Gastrocnemius medialis (tissue), 4 donors: Measurements from ENCODE around the gene NCOR1. TPM values are rescaled to one million over a fixed set of nuclear protein-coding genes. Genes with fewer than 3 reads are reported as not detected.

Experiments
- ATAC-seq, 2 donors: fragments of 150-250 bp; one replicate each; pipeline ENCODE4 v1.9.1; 2016
- DNase-seq, 2 donors: peaks; one replicate each; pipeline ENCODE4 v3.0.0-alpha.2; 2019
- H3K27ac ChIP-seq, 4 donors: fragments of 200-600 bp; sonication (generic); 1 replicate in 1 of 4; 2 replicates in 3 of 4; pipeline ENCODE4 v1.5.1; 2016 to 2018; ENCODE audit warnings: mild to moderate bottlenecking in 2 of 4, moderate library complexity in 1 of 4
- H3K27me3 ChIP-seq, 3 donors: fragments of 200-600 bp; sonication (generic) in 2 of 3; 1 replicate in 1 of 3; 2 replicates in 2 of 3; pipeline versions ENCODE4 v1.5.1 to v1.6.0; 2016 to 2019; ENCODE audit warnings: mild to moderate bottlenecking in 1 of 3, moderate library complexity in 1 of 3
- H3K36me3 ChIP-seq, 2 donors: fragments of 200-600 bp; sonication (generic) in 1 of 2; one replicate each; pipeline ENCODE4 v1.5.1; 2017 to 2018
- H3K4me1 ChIP-seq, 2 donors: fragments of 200-600 bp; sonication (generic) in 1 of 2; one replicate each; pipeline ENCODE4 v1.5.1; 2016 to 2017; ENCODE audit warnings: mild to moderate bottlenecking in 2 of 2
- H3K4me3 ChIP-seq, 4 donors: fragments of 200-600 bp; sonication (generic) in 3 of 4; 1 replicate in 1 of 4; 2 replicates in 3 of 4; pipeline ENCODE4 v1.5.1; 2016 to 2019; ENCODE audit warnings: mild to moderate bottlenecking in 2 of 4
- H3K9me3 ChIP-seq, 3 donors: fragments of 200-600 bp; sonication (generic) in 2 of 3; 1 replicate in 1 of 3; 2 replicates in 2 of 3; pipeline ENCODE4 v1.5.1; 2016 to 2019
- CTCF ChIP-seq, 5 experiments: fragments of 450-650 bp in 3 of 5; fragments of 200-600 bp in 2 of 5; sonication (generic) in 2 of 5; IDR thresholded peaks in 4 of 5; conservative IDR thresholded peaks in 1 of 5; 1 replicate in 4 of 5; 2 replicates in 1 of 5; pipeline ENCODE4 v1.5.1; 2016 to 2019; ENCODE audit warnings: antibody characterized with exemption in 5 of 5, mild to moderate bottlenecking in 3 of 5, moderate library complexity in 3 of 5
- POLR2A ChIP-seq, 2 donors: fragments of 450-650 bp; IDR thresholded peaks; one replicate each; pipeline ENCODE4 v1.6.1; 2017; ENCODE audit warnings: antibody characterized with exemption in 2 of 2, mild to moderate bottlenecking in 2 of 2, moderate library complexity in 2 of 2
- in situ Hi-C, 4 donors: fragments of 200-750 bp; cut with MboI; loops; one replicate each; pipeline versions ENCODE4 v1.15.0 to v1.8.0; 2017; ENCODE audit warnings: low sequenced_read_pairs in 4 of 4
- intact Hi-C: fragments of 100-400 bp; cut with DNase I; formaldehyde crosslinking; loops from one replicate; pipeline ENCODE4 v1.15.1; 2023; ENCODE audit warnings: low total_unique reads
- total RNA-seq, 4 donors: library from RNA; depleted of rRNA; stranded (reverse); fragments of >200 nt; gene quantifications; one replicate each; pipeline versions ENCODE4 v1.1.0 to v1.2.3, GENCODE V29; 2016

Gene NCOR1
- total RNA-seq, 4 donors from 2014 or later: 122 to 152 (median 132) TPM

GRCh38 chr17:16131593-16131992 lies 83.7 kb downstream of the NCOR1 start:
- in situ Hi-C loops: no loop called here

GRCh38 chr17:16129441-16130205 lies 85.7 kb downstream of the NCOR1 start:
- TF ChIP-seq CTCF (IDR thresholded peaks at IDR 0.05 in 4 of 5, conservative IDR thresholded peaks at IDR 0.05 in 1 of 5) (no peak), POLR2A (IDR thresholded peaks at IDR 0.05) (no peak)
- H3K4me3 ChIP-seq: no peak overlapping the region
- DNase-seq (no peak), ATAC-seq (no peak)
- in situ Hi-C loops (loop anchor here in 1 of 4 donors (10.0 kb wide), 1 partner anchor 55 kb away; no protein-coding TSS in a partner anchor), intact Hi-C loops (no loop called here)
- H3K4me1 ChIP-seq: peaks cover 3 to 5% of the 10 kb centered on the region in 2 donors
- H3K9me3 ChIP-seq: no peaks in the 10 kb centered on the region
- peaks cover 0 to 31% of the 10 kb centered on the region in 2 donors for H3K36me3 ChIP-seq
- peak overlapping the region in 1 of 4 donors; percentile 25 for H3K27ac ChIP-seq
- no peaks in the 10 kb centered on the region for H3K27me3 ChIP-seq

More at GRCh38 chr17:16131593-16131992, 83.7 kb downstream of the NCOR1 start:
- no peaks in the 10 kb centered on the region for H3K9me3 ChIP-seq
- peaks cover 3 to 5% of the 10 kb centered on the region in 2 donors for H3K4me1 ChIP-seq
- H3K27ac ChIP-seq: no peak overlapping the region
- TF ChIP-seq CTCF (IDR thresholded peaks at IDR 0.05 in 4 of 5, conservative IDR thresholded peaks at IDR 0.05 in 1 of 5) (no peak), POLR2A (IDR thresholded peaks at IDR 0.05) (no peak)
- H3K36me3 ChIP-seq: peaks cover 0 to 33% of the 10 kb centered on the region in 2 donors
- H3K27me3 ChIP-seq: no peaks in the 10 kb centered on the region
- intact Hi-C loops: no loop called here
- no peak for ATAC-seq
- no peak for DNase-seq
- H3K4me3 ChIP-seq: no peak overlapping the region

- DNase-seq (no peak), ATAC-seq (no peak)
- Histone ChIP-seq H3K4me1 (peaks cover 0 to 13% of the 10 kb centered on the region in 2 donors), H3K9me3 (no peaks in the 10 kb centered on the region), H3K27me3 (no peaks in the 10 kb centered on the region), H3K4me3 (no peak overlapping the region), H3K36me3 (peaks cover 0 to 38% of the 10 kb centered on the region in 2 donors), H3K27ac (peak overlapping the region in 1 of 4 donors; percentile 62)
- TF ChIP-seq CTCF (IDR thresholded peaks at IDR 0.05 in 4 of 5, conservative IDR thresholded peaks at IDR 0.05 in 1 of 5): no peak
- TF ChIP-seq POLR2A (IDR thresholded peaks at IDR 0.05): no peak
- in situ Hi-C loops: loop anchor here in 1 of 4 donors (10.0 kb wide), 1 partner anchor 61 kb away; no protein-coding TSS in a partner anchor
- intact Hi-C loops: no loop called here
Observed at GRCh38 chr17:16123531-16123930, 91.8 kb downstream of the NCOR1 start.

- peaks cover 0 to 45% of the 10 kb centered on the region in 2 donors for H3K36me3 ChIP-seq
- peaks cover 0 to 13% of the 10 kb centered on the region in 2 donors for H3K4me1 ChIP-seq
- in situ Hi-C loops: loop anchor here in 1 of 4 donors (10.0 kb wide), 1 partner anchor 62 kb away; no protein-coding TSS in a partner anchor
- H3K27me3 ChIP-seq: no peaks in the 10 kb centered on the region
- intact Hi-C loops: no loop called here
- H3K27ac ChIP-seq: peak overlapping the region in 3 of 4 donors; percentile 31 to 62 (median 41)
- H3K9me3 ChIP-seq: no peaks in the 10 kb centered on the region
- H3K4me3 ChIP-seq: no peak overlapping the region
- no peak for ATAC-seq
- TF ChIP-seq CTCF (IDR thresholded peaks at IDR 0.05 in 4 of 5, conservative IDR thresholded peaks at IDR 0.05 in 1 of 5): no peak
- TF ChIP-seq POLR2A (IDR thresholded peaks at IDR 0.05): no peak
- DNase-seq: no peak
Observed at GRCh38 chr17:16122697-16123434, 92.5 kb downstream of the NCOR1 start.
